ENCODE results near the gene SERPINI2.
"Not testable (repeated sequence)": the region's sequence is repeated elsewhere in the genome, so short reads cannot be mapped to it uniquely, and the experiment has no call there.

The SERPINI2 gene

DNA sequence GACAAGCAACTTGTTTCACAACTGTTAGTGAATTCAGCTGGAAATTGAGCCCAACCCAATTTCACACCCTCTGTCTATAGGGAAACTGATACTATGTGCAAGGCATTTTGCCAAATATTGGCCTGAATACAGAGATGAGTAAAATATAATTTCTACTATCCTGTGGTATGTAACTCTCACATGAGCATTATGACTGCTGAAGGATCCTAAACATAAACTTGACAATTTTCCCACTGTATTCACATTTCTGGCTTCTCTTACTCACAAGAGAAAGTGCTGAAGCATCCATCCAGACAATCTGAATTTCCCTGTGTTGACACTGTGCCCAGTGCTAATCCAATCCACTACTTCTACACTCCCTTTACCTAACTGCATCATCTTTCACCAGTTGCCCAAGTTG is 28.4 kb downstream of the SERPINI2 start:
- DNase-seq: no peak

DNA sequence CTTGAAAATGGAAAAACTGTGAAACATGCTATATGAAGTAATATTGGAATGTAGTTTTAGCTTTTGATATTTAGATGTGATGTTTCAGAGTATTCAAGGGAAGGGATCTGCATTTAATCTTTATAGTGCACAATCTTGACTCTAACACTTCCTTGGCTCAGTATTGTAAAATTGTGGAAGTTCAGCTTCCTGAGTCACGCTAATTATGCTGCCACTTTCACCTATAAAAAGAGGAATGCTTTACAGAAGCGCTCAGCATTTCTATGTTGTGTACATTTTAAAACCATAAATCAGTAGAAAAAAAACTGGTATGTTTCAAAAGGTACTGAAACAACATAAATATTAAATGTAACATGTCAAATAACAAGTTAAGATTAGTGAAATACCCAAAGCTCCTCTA is 32.6 kb downstream of the SERPINI2 start:
- no peak for DNase-seq

DNA sequence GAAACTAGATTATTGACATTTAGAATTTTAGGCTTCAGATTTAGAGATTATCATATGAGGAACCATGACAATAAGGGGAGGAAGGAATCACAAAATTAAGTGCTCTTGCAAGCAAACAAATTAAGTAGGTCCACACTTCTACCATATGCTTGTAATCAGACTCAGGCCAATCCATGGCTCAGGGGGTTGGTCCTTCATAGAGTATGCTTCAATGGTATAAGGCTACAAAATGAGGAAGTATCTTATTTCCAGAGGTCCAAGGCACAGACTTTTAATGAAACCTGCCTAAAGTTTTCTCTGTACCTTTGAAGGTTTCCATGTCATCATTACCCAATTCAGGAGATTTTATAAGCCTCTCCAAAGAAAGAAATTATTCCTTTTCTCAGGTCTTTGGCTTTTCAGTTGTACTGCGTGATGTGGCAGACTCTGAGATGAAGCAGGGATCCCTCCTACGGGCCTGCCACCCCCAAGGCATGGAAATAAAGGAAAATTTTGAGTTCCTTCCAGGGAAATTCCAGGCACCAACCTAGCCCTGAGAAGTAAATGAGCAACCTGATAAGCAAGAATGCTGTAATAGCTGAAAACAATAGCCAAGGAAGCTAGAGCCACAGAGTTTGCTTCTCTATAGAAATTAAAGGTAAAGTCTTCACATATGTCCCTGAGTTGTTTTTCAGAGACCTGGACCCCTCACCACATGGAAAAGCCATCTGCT is 36.3 kb downstream of the SERPINI2 start:
- DNase-seq: no peak

DNA sequence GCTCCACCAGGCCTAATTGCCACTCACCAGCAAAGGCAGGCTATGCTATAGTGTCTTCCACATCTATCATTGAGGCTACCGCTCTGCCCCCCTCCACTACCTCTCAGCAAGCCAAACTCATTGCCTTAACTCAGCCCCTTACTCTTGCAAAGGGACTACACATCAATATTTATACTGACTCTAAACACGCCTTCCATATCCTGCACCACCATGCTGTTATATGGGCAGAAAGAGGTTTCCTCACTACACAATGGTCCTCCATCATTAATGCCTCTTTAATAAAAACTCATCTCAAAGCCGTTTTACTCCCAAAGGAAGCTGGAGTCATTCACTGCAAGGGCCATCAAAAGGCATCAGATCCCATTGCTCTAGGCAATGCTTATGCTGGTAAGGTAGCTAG is 46.9 kb downstream of the SERPINI2 start:
- not testable (repeated sequence) for DNase-seq

DNA sequence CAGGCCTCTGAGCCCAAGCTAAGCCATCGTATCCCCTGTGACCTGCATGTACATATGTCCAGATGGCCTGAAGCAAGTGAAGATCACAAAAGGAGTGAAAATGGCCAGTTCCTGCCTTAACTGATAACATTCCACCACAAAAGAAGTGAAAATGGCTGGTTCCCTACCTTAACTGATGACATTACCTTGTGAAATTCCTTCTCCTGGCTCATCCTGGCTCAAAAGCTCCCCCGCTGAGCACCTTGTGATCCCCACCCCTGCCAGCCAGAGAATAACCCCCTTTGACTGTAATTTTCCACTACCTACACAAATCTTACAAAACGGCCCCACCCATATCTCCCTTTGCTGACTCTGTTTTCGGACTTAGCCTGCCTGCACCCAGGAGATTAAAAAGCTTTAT is 51.4 kb downstream of the SERPINI2 start:
- not testable (repeated sequence) for DNase-seq

DNA sequence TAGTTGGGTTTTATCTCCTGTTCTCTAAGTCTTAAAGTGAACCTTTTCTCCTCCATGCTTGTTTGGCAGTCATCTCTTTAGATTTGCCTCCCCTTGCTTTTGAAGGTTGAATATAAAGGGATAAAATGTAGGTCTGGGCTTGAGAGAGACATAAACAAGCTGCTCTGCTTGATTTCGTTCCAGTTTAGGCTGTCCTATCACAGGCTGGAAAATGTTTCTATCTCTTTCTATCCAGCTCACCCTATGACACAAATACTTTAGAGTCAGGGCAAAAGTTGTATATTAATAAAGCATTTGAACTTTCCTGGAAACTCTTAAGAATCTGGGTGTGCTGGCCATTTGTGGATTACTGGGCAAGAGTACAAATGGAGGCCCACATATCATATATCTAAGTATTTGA is 64.2 kb downstream of the SERPINI2 start:
- no peak for DNase-seq

DNA sequence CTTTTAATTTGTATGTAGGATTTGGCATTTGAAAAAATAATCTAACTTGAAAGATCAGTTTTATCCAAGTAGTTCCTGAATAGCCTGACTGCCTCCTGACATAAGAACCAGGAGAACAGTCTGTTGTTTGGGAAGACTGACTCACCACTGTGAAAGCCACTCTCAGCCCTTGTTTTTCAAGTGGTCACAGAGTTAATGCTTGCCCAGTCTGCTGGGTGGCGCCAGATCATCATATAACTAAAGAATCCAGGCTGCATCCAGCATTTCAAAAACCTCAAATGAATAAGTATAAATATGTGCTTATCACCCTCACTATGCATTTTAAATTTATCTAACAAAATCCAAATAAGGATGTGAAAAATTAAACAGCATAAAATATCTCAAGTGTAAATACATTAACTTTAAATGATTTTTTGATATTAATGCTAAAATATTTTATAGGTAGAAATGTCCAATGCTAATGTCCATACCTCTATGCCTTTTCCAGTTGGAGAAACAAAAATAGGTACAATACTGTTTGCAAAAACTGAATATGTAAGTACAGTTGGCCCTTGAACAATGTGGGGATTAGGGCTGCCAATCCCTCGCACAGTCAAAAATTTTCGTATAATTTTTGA is 66.9 kb downstream of the SERPINI2 start:
- DNase-seq: peak in 1 of 2 donors; percentile 13

GRCh38 chr3:167397826-167398225 is 76.0 kb downstream of the SERPINI2 start:
- DNase-seq: no peak

DNA sequence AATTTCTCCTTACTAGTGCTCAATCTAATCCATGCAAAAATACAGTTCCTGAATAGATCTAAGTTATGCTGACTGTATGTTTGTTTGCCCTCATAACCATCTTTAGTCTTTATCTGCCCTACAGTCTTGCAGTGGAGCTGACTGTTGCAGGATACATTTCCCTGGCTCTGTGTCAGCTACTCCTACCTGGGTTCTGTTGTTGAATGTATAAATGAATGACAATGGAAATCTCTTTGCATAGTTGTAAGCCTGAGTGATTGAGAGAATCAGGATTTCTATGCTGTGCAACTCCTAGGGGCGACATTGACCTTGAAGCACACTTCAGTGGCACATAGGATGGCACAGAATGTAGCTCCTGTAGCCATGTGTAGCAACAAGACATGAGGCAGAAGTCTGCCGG is 77.8 kb downstream of the SERPINI2 start:
- no peak for DNase-seq

DNA sequence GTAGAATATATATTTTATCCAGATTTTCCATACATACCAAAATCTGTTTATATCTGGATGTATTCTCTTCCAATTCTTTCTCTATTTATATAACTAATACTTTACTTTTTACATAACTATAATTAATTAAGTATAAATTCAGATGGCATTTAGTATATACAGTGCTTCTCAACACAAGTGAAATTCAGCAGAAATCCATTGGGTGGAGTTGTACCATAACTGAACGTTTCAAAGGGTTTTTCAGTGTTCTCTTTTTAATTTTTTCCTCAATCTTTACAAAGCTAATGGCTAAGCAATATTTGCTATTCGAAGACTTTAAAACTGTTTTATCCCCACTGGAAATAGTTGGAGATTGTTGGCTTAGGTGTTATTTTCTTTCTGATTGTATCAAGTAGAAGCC is 79.8 kb downstream of the SERPINI2 start:
- no peak for DNase-seq
